ENCODE measurements around the gene CMKLR1.

GRCh38 chr12:108338915-108339657 is at the start of gene CMKLR1:
- TF ChIP-seq CTCF (IDR thresholded peaks at IDR 0.05; ENCODE audit: borderline replicate concordance, extremely low read depth, low read length, poor library complexity, severe bottlenecking) (no peak), EZH2 (IDR thresholded peaks at IDR 0.05; ENCODE audit: borderline replicate concordance, low read depth, low read length, severe bottlenecking) (no peak)

All from DND-41 (cell line).